Upper lobe of right lung (tissue), 1 donor: Measurements from ENCODE around the gene RTP3. TPM values are rescaled to one million over a fixed set of nuclear protein-coding genes. Genes with fewer than 3 reads are reported as not detected.

Experiments used
- ATAC-seq: fragments of 200-7000 bp; cut with Tn5 transposase; one replicate; pipeline ENCODE4 v1.9.1; 2020; ENCODE audit warnings: mild to moderate bottlenecking, moderate library complexity
- DNase-seq: peaks from one replicate; pipeline ENCODE4 v3.0.0-alpha.2; 2020
- H3K27ac ChIP-seq: fragments of 200-600 bp; one replicate; pipeline ENCODE4 v1.8.0; 2022
- H3K27me3 ChIP-seq: fragments of 200-600 bp; one replicate; pipeline ENCODE4 v1.8.0; 2022; ENCODE audit warnings: mild to moderate bottlenecking
- H3K36me3 ChIP-seq: fragments of 200-600 bp; one replicate; pipeline ENCODE4 v1.8.0; 2022
- H3K4me1 ChIP-seq: fragments of 200-600 bp; one replicate; pipeline ENCODE4 v1.8.0; 2022
- H3K4me3 ChIP-seq: fragments of 200-600 bp; one replicate; pipeline ENCODE4 v1.8.0; 2022; ENCODE audit warnings: mild to moderate bottlenecking
- H3K9me3 ChIP-seq: fragments of 200-600 bp; one replicate; pipeline ENCODE4 v1.8.0; 2022
- intact Hi-C: fragments of 100-400 bp; cut with DNase I; formaldehyde crosslinking; loops from one replicate; pipeline ENCODE4 v1.11.0; 2022
- total RNA-seq: library from RNA; stranded (reverse); fragmentation: NEBNext Ultra II Directional; extraction: Animal tissue kit (Norgen Biotek cat#: 25700); gene quantifications from one replicate; pipeline ENCODE4 v1.2.1, GENCODE V29; 2021
- TF ChIP-seq, protein P1 (sequence below): fragments of 200-600 bp; IDR thresholded peaks from one replicate; pipeline ENCODE4 v1.8.0; 2022; ENCODE audit warnings: antibody characterized with exemption
- donor health status: DM: no; HTN: yes; CAD: no; lungs with severe emphysema.

The RTP3 gene
- total RNA-seq, 1 donor from 2014 or later = not detected

DNA sequence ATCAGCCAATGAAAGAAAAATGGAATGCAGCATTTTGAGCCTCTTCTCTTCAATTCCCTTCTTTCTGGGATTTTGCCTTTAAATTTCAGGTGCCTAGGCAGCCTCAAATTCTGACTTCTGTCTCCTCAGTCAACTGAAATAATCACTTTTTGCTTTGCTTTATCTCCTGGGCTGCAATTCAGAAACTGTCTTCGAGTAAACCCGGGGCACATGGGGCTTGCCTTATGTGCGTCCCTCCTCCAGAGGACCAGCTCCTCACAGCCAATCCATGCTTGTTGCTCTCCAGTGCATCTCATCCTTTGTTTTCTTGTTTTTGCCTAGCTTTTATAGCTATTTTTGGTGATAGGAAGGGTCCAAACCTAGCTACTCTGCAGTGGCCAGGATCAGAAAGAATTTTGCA, 8.8 kb downstream of the RTP3 start:
- intact Hi-C loops = no loop called here
- DNase-seq (no peak), ATAC-seq (no peak)
- TF ChIP-seq, protein P1, sequence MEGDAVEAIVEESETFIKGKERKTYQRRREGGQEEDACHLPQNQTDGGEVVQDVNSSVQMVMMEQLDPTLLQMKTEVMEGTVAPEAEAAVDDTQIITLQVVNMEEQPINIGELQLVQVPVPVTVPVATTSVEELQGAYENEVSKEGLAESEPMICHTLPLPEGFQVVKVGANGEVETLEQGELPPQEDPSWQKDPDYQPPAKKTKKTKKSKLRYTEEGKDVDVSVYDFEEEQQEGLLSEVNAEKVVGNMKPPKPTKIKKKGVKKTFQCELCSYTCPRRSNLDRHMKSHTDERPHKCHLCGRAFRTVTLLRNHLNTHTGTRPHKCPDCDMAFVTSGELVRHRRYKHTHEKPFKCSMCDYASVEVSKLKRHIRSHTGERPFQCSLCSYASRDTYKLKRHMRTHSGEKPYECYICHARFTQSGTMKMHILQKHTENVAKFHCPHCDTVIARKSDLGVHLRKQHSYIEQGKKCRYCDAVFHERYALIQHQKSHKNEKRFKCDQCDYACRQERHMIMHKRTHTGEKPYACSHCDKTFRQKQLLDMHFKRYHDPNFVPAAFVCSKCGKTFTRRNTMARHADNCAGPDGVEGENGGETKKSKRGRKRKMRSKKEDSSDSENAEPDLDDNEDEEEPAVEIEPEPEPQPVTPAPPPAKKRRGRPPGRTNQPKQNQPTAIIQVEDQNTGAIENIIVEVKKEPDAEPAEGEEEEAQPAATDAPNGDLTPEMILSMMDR = no peak
- no peaks in the 10 kb centered on the region for H3K27me3 ChIP-seq
- no peaks in the 10 kb centered on the region for H3K9me3 ChIP-seq
- no peak overlapping the region for H3K4me3 ChIP-seq
- no peaks in the 10 kb centered on the region for H3K36me3 ChIP-seq
- H3K4me1 ChIP-seq = peaks cover 1% of the 10 kb centered on the region
- H3K27ac ChIP-seq = no peak overlapping the region

DNA sequence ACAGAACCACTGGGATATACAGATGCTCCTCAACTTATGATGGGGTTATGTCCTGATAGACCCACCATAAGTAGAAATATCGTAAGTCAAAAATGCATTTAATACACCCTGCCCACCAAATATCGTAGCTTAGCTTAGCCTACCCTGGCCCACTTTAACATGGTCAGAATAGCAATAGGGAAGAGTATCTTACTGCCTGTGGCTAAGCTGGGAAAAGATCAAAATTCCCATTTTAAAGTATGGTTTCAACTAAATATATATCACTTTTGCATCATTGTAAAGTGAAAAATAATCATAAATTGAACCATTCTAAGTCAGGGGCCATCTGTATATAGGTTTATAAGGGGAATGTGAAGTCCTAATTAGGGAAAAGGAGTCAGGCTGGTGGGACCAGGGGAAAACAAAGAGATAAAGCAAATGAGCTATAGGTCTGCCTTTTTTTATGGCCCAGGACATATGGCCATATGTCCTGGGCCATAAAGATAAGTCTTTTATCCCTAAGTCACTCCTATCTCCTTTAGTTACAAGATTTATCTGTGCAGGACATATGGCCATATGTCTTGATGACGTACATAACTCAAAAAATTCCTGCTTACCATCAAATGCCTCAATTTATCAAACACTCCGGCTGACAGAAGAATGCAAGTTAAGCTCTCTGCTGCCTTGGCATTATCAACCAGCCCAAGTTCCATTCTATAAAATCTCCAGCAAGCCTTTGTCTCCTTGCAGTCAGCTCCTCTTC, 11.2 kb downstream of the RTP3 start:
- no peak overlapping the region for H3K4me3 ChIP-seq
- H3K27ac ChIP-seq = no peak overlapping the region
- ATAC-seq = no peak
- intact Hi-C loops = no loop called here
- no peaks in the 10 kb centered on the region for H3K4me1 ChIP-seq
- no peak for DNase-seq
- no peaks in the 10 kb centered on the region for H3K36me3 ChIP-seq
- H3K9me3 ChIP-seq = no peaks in the 10 kb centered on the region
- H3K27me3 ChIP-seq = no peaks in the 10 kb centered on the region
- TF ChIP-seq, protein P1 = no peak

DNA sequence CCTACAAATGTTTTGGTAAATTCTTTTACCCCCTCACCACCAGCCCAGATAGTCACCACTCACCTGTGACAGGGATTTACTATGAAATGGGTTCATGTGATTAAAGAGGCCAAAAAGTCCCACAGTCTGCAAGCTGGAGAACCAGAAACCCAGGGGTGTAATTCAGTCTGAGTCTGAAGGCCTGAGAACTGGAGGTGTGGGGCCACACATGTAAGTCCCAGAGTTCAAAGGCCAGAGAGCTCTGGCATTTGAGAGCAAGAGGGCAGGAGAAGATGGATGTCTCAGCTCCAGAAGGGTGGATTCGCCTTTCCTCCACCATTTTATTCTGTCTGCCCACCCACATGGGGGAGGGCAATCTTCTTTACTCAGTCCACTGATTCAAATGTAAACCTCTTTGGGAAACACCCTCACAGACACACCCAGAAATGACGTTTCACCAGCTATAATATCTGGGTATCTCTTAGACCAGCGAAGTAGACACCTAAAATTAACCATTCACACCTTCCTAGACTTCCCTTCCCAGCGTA, 11.9 kb downstream of the RTP3 start:
- Histone ChIP-seq H3K9me3 (no peaks in the 10 kb centered on the region), H3K27me3 (no peaks in the 10 kb centered on the region), H3K4me1 (no peaks in the 10 kb centered on the region), H3K36me3 (no peaks in the 10 kb centered on the region), H3K27ac (no peak overlapping the region), H3K4me3 (no peak overlapping the region)
- intact Hi-C loops = no loop called here
- ATAC-seq = no peak
- TF ChIP-seq, protein P1 = no peak
- DNase-seq = no peak

DNA sequence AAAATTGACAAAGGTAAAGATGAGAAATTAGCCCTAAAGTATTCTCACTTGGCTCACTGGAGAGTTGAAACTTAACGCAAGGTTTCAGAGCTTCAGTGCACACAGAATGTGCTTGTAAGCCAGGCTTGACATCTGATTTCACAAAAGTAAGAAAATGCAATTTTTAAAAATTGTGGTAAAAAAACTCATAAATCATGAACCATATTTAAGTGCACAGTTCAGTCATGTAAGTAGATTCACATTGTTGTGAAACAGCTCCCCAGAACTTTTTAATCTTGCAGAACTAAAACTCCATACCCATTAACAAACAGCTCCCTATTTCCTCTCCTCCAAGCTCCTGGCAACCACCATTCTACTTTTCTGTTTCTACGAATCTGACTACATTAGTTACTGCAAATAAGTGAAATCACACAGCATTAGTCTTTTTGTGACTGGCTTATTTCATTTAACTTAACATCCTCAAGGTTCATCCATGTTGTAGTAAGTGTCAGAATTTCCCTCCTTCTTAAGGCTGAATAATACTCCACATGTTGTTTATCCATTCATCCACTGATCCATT, 14.5 kb downstream of the RTP3 start:
- TF ChIP-seq, protein P1 = no peak
- no peaks in the 10 kb centered on the region for H3K9me3 ChIP-seq
- intact Hi-C loops = no loop called here
- H3K27me3 ChIP-seq = no peaks in the 10 kb centered on the region
- DNase-seq = no peak
- ATAC-seq = no peak
- H3K36me3 ChIP-seq = no peaks in the 10 kb centered on the region
- no peak overlapping the region for H3K27ac ChIP-seq
- no peak overlapping the region for H3K4me3 ChIP-seq
- H3K4me1 ChIP-seq = no peaks in the 10 kb centered on the region

DNA sequence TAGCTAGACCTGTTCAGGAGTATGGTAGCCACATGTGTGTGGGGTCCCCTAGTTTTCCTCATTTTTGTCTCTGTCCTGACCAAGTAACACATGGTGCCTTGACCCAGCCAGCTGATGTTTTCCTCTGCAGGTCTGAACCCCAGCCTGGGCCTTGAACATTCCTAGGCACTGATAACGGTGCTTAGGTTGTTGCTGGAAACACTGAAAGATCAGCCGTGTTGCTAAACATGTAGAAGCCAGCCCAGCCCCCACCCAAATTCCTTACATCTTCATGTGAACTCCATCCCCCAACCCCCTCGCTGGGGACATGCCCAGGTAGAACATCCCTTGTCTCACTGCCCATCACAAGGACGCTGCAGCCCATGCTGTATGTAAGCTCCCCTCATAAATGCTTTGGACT, 18.7 kb downstream of the RTP3 start:
- TF ChIP-seq, protein P1 = no peak
- no peaks in the 10 kb centered on the region for H3K4me1 ChIP-seq
- H3K36me3 ChIP-seq = no peaks in the 10 kb centered on the region
- DNase-seq (no peak), ATAC-seq (no peak)
- H3K9me3 ChIP-seq = no peaks in the 10 kb centered on the region
- no peaks in the 10 kb centered on the region for H3K27me3 ChIP-seq
- no peak overlapping the region for H3K27ac ChIP-seq
- intact Hi-C loops = no loop called here
- no peak overlapping the region for H3K4me3 ChIP-seq
